PFSK-1 (cell line): ENCODE results near the gene ADAMTS17.

ENCODE experiments used
- FOXP2 ChIP-seq: optimal IDR thresholded peaks from 2 replicates; pipeline ENCODE3; 2011; ENCODE audit warnings: borderline replicate concordance, control low read depth, inconsistent platforms; ENCODE audit not compliant: insufficient read depth; ENCODE audit errors: extremely low read length, extremely low read depth
- POLR2AphosphoS5 ChIP-seq: IDR thresholded peaks from 2 replicates; pipeline ENCODE4 v1.6.1; 2012; ENCODE audit warnings: low read depth, mild to moderate bottlenecking, control low read depth, low read length, moderate library complexity
- SIN3A ChIP-seq: IDR thresholded peaks from 2 replicates; pipeline ENCODE4 v1.6.1; 2012; ENCODE audit warnings: mild to moderate bottlenecking, low read length, moderate library complexity, borderline replicate concordance; ENCODE audit not compliant: insufficient read depth
- TAF1 ChIP-seq: IDR thresholded peaks from 2 replicates; pipeline ENCODE4 v1.6.1; 2012; ENCODE audit warnings: low read length, control low read depth, borderline replicate concordance; ENCODE audit not compliant: insufficient read depth
- TF ChIP-seq, protein P1 (sequence below), 2 experiments: IDR thresholded peaks; 2 replicates each; pipeline versions ENCODE4 v1.6.1 to v1.8.0; 2011 to 2012; ENCODE audit warnings: low read depth in 2 of 2, low read length in 2 of 2, control low read depth in 1 of 2, inconsistent platforms in 1 of 2, mild to moderate bottlenecking in 1 of 2, moderate library complexity in 1 of 2; ENCODE audit not compliant: insufficient read depth in 1 of 2

DNA sequence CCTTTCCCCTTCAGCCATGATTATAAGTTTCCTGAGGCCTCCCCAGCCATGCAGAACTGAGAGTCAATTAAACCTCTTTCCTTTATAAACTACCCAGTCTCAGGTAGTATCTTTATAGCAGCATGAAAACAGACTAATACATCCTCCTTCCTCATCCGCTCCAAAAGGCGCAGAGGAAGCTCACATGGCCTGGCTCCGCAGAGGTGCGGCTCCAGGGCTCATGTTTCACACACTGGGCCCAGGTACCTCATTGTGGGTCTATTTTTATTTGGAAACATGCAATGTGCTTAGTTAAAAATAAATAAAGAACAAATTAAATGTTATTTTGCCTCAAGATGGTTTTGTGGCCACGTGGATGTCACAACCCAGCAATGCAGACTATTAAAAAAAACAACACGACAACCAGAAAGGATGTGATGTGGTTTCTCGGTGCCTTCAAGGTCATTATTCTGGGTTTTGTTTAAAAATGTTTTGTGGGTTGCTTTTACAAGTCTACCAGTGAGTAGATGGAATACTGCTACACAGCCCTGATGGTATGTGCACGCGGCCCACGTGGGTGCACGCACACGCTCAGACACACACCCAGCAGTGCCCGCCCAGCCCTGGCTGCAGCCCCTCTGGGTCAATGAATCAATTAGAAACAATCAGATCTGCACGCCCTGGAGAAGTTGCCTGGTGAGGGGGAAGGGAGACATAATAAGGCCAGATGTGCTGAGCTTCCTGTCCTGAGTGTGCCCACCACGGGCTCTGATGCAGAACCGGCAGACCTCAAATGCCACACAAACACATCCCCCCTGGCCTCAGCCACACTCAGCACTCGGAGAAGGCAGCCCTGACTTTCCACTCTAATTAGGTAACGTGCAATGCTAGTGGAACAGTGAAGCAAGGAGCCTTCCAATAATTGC is 140.1 kb downstream of the ADAMTS17 start:
- no peak for TF ChIP-seq POLR2AphosphoS5
- no peak for TF ChIP-seq TAF1
- TF ChIP-seq SIN3A, result no peak
- no peak for TF ChIP-seq FOXP2
- TF ChIP-seq, protein P1, sequence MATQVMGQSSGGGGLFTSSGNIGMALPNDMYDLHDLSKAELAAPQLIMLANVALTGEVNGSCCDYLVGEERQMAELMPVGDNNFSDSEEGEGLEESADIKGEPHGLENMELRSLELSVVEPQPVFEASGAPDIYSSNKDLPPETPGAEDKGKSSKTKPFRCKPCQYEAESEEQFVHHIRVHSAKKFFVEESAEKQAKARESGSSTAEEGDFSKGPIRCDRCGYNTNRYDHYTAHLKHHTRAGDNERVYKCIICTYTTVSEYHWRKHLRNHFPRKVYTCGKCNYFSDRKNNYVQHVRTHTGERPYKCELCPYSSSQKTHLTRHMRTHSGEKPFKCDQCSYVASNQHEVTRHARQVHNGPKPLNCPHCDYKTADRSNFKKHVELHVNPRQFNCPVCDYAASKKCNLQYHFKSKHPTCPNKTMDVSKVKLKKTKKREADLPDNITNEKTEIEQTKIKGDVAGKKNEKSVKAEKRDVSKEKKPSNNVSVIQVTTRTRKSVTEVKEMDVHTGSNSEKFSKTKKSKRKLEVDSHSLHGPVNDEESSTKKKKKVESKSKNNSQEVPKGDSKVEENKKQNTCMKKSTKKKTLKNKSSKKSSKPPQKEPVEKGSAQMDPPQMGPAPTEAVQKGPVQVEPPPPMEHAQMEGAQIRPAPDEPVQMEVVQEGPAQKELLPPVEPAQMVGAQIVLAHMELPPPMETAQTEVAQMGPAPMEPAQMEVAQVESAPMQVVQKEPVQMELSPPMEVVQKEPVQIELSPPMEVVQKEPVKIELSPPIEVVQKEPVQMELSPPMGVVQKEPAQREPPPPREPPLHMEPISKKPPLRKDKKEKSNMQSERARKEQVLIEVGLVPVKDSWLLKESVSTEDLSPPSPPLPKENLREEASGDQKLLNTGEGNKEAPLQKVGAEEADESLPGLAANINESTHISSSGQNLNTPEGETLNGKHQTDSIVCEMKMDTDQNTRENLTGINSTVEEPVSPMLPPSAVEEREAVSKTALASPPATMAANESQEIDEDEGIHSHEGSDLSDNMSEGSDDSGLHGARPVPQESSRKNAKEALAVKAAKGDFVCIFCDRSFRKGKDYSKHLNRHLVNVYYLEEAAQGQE (IDR thresholded peaks at IDR 0.05; ENCODE audit: insufficient read depth in 1 of 2, low read depth in 2 of 2, low read length in 2 of 2), result no peak
